Fibroblast of the aortic adventitia (primary cell): ENCODE results near the gene BCAS3. TPM values are rescaled to one million over a fixed set of nuclear protein-coding genes. Genes with fewer than 3 reads are reported as not detected.
"Not testable (repeated sequence)": the region's sequence is repeated elsewhere in the genome, so short reads cannot be mapped to it uniquely, and the experiment has no call there.

Experiments used
- DNase-seq: peaks from one replicate; pipeline ENCODE4 v3.0.0-alpha.2; 2010; ENCODE audit warnings: low read depth
- H3K4me3 ChIP-seq: 2 replicates; pipeline ENCODE4 v1.5.1; 2011; ENCODE audit warnings: low read depth, mild to moderate bottlenecking, control low read depth, low read length, moderate library complexity
- total RNA-seq: library from RNA; depleted of rRNA; stranded (reverse); fragments of >200 nt; gene quantifications from 2 replicates; pipeline ENCODE4 v1.2.3, GENCODE V29; 2012; ENCODE audit warnings: low replicate concordance
- TF ChIP-seq, protein P1 (sequence below): IDR thresholded peaks from 2 replicates; pipeline ENCODE4 v1.5.1; 2011; ENCODE audit warnings: mild to moderate bottlenecking, low read length, control low read depth, inconsistent platforms; ENCODE audit not compliant: insufficient read depth

BCAS3 gene
- total RNA-seq, 1 donor: 29.6 TPM

- no peak overlapping the region for H3K4me3 ChIP-seq
Measured at GRCh38 chr17:60671482-60671881, 6.2 kb upstream of the BCAS3 start.

GRCh38 chr17:60674637-60675036 is 3.0 kb upstream of the BCAS3 start:
- not testable (repeated sequence) for H3K4me3 ChIP-seq, DNase-seq

More at GRCh38 chr17:60671482-60671881, 6.2 kb upstream of the BCAS3 start:
- no peak for DNase-seq
- TF ChIP-seq, protein P1, sequence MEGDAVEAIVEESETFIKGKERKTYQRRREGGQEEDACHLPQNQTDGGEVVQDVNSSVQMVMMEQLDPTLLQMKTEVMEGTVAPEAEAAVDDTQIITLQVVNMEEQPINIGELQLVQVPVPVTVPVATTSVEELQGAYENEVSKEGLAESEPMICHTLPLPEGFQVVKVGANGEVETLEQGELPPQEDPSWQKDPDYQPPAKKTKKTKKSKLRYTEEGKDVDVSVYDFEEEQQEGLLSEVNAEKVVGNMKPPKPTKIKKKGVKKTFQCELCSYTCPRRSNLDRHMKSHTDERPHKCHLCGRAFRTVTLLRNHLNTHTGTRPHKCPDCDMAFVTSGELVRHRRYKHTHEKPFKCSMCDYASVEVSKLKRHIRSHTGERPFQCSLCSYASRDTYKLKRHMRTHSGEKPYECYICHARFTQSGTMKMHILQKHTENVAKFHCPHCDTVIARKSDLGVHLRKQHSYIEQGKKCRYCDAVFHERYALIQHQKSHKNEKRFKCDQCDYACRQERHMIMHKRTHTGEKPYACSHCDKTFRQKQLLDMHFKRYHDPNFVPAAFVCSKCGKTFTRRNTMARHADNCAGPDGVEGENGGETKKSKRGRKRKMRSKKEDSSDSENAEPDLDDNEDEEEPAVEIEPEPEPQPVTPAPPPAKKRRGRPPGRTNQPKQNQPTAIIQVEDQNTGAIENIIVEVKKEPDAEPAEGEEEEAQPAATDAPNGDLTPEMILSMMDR: no peak

GRCh38 chr17:60675997-60676396 is 1.7 kb upstream of the BCAS3 start:
- H3K4me3 ChIP-seq: no peak overlapping the region
- TF ChIP-seq, protein P1: no peak
- DNase-seq: no peak

DNA sequence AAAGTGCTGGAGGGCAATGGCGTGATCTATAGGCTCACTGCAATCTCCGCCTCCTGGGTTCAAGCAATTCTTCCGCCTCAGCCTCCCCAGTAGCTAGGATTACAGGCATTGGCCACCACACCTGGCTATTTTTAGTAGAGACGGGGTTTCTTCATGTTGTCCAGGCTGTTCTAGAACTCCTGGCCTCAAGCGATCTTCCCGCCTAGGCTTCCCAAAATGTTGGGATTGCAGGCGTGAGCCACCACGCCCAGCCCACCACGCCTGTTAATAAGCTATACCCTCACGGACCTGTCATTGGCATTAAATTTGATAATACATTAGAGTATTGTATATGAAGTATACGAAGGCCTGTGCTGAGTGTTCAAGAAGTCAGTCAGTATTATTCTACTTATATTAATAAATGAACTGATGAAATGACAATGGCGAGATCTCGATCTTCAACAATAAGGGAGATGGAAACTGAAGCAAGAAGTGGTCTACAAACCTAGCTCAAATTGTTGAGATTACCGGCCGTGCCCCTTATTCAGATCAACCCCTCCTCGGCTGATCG is 818 bp upstream of the BCAS3 start:
- no peak for DNase-seq
- TF ChIP-seq, protein P1: no peak
- peak overlapping the region; percentile 80 for H3K4me3 ChIP-seq

DNA sequence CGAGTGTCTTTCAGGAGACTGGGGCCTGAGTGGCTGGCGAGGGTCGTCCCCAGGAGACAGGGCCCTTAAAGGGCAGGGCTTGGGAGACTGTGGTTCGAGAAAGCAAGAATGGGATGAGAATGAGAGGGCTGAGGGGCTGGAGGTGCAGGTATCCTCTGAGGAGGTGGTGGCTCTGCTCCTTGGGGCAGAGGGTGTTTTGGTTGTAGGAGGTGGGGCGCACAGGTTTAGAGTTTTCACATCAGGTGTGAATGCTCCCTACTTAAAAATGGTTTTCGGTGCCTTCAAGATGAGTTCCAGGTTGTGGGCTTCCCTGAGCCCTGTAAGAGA is 430 bp downstream of the BCAS3 start:
- peak; percentile 2 for DNase-seq
- peak overlapping the region; percentile 94 for H3K4me3 ChIP-seq
- TF ChIP-seq, protein P1: no peak

DNA sequence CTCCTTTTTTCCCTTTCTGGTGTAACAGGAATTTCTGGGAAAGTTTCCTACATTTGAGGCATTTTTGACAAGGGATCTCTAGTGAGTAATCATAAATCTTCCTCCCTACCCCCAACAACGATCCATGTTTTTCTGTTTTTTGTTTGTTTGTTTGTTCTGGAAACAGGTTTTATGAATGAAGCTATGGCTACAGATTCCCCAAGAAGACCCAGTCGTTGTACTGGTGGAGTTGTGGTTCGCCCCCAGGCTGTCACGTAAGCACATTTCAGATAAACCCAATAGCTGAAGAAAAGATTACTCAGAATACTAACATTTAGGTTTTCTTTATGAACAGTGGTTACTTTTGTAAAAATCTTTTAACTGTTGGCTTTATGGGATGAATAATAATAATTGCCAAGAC is 1.6 kb downstream of the BCAS3 start:
- TF ChIP-seq, protein P1: no peak
- DNase-seq: no peak
- H3K4me3 ChIP-seq: no peak overlapping the region

DNA sequence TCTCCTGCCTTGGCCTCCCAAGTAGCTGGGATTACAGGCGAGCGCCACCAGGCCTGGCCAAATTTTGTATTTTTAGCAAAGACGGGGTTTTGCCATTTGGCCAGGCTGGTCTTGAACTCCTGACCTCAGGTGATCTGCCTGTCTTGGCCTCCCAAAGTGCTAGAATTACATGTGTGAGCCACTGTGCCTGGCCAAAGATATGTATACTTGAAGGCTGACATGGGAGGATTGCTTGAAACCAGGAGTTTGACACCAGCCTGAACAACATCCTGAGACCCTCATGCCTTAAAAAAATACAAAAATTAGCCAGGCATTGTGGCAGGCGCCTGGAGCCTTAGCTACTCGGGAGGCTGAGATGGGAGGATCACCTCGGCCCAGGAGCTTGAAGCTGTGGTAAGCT is 3.1 kb downstream of the BCAS3 start:
- TF ChIP-seq, protein P1: no peak
- no peak for DNase-seq
- no peak overlapping the region for H3K4me3 ChIP-seq
